HG03469 (cell line): ENCODE results near the gene NDUFA13.

Source experiments
- ATAC-seq: cut with Tn5 transposase; IDR thresholded peaks from one replicate; pipeline ENCODE4 v1.9.1; 2021; ENCODE audit warnings: mild to moderate bottlenecking, moderate library complexity, moderate number of reproducible peaks; ENCODE audit not compliant: unreplicated experiment

The NDUFA13 gene

DNA sequence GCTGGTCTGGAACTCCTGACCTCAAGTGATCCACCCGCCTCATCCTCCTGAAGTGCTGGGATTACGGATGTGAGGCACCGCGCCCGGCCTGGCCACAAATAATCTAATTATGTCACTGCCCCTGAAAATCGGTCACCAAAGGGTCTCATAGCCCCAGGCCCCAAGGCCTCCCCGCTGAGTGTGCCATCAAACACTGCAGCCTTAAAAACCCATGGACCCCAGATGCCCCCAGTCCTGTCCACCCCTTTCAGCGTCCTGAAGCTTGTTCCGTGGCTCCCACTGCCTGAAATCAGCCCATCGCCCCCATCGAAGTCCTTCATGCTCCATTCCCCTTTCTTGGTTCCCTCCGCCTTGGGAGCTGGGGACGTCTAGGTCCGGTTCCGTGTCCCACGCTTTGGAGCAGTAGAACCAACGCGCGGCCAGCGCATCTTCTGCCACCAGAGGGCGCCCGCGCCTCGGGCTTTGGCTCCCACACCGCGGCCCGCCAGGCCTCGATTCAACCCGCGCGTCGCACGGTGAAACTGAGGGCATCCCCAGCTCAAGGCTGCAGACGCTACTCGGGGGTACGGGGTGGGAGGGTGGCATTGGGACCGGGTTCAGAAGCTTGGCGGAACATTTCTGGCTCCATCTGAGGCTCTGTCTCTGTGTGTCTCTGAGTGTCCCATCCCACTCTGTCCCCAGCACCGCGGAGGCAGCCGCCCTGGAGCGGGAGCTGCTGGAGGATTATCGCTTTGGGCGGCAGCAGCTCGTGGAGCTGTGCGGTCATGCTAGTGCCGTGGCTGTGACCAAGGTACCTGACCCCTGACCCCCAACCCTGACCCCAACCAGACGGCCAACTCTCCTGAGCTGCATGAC lies 16.2 kb downstream of the NDUFA13 start:
- ATAC-seq, result no peak

DNA sequence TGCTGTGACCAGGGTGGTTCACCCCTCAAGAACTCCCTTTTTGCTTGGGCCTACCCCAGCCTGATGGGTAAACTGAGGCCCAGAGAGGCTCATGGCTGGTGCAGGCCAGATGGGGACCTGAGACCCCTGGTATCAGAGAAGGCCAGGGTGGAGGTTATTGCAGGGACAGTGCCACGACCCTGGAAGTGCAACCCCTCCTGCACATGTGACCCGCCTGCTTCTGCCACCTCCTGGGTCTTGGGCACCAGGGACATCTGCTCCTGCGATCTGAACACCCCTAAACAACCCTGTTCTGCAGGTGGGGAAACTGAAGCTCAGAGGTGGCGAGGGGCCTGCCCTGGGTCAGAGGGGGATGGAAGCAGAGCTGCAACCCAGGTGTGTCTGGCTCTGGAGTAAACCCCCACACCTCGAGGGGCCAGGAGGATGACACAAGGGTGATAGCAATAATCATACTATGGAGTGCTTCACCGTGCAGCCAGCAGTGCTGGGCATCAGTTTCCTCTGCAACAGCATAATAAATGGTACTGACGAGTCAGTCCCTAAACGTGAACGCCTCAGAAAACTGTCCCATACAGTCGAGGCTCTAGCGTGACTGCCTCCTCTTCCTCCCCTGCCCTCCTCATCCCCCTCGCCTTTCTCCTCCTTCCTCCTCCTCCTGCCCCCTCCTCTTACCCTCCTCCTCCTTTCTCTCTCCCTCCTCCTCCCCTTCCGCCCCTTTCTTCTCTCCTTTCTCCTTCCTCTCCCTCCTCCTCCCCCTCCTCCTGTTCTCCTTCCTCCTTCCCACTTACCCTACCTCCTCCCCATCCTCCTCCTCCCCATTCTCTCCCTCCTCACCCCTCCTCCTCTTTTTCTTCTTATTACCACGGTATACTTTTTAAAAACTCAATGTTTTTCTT lies 17.0 kb downstream of the NDUFA13 start:
- ATAC-seq, result no peak

DNA sequence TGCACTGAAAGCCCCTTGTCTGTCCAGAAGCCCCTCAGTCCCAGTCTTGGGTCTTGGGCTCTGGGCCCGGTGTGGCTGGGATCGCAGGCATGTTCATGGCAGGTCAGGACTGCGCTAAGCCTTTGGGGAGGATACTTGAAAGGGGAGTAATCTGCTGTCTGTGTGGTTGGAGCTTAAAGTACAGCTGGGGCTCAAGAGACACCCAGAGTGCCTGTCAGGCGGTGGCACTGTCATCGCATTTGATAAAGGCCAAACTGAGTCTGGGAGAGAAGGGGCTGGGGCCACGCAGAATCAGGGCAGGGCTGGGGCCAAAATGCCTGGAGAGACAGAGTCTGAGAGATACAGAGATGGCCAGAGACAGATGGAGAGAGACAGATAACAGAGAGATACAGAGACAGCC lies 17.8 kb downstream of the NDUFA13 start:
- no peak for ATAC-seq

GRCh38 chr19:19534556-19535265 lies 18.7 kb downstream of the NDUFA13 start:
- no peak for ATAC-seq

GRCh38 chr19:19535311-19536191 lies 19.5 kb downstream of the NDUFA13 start:
- no peak for ATAC-seq

- ATAC-seq, result no peak
Measured at GRCh38 chr19:19537075-19538048, 21.3 kb downstream of the NDUFA13 start.

GRCh38 chr19:19538061-19538784 lies 22.2 kb downstream of the NDUFA13 start, which contains the start of gene CILP2:
Gene CILP2, plus strand, starts transcription at chr19:19538265. Its CDS starts 85 bp downstream, at chr19:19538350.
- no peak for ATAC-seq

- no peak for ATAC-seq
Measured at GRCh38 chr19:19538785-19539166, 22.8 kb downstream of the NDUFA13 start.

GRCh38 chr19:19539698-19540063 lies 23.7 kb downstream of the NDUFA13 start:
- ATAC-seq, result no peak

GRCh38 chr19:19540064-19540714 lies 24.2 kb downstream of the NDUFA13 start:
- no peak for ATAC-seq

- peak; percentile 53 for ATAC-seq
Measured at GRCh38 chr19:19540715-19541515, 24.9 kb downstream of the NDUFA13 start.

- no peak for ATAC-seq
Measured at GRCh38 chr19:19541616-19542015, 25.6 kb downstream of the NDUFA13 start.

- ATAC-seq, result no peak
Measured at GRCh38 chr19:19542507-19542906, 26.5 kb downstream of the NDUFA13 start.

- no peak for ATAC-seq
Measured at GRCh38 chr19:19543101-19543500, 27.1 kb downstream of the NDUFA13 start.

DNA sequence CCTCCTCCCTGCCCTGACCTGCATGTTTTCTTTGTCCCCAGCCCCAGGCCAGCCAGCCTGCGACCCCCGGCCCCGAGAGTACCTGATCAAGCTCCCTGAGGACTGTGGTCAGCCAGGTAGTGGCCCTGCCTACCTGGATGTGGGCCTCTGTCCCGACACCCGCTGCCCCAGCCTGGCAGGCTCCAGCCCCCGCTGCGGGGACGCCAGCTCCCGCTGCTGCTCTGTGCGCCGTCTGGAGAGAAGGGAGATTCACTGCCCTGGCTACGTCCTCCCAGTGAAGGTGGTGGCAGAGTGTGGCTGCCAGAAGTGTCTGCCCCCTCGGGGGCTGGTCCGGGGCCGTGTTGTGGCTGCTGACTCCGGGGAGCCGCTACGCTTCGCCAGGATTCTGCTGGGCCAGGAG lies 27.6 kb downstream of the NDUFA13 start:
- ATAC-seq, result no peak

DNA sequence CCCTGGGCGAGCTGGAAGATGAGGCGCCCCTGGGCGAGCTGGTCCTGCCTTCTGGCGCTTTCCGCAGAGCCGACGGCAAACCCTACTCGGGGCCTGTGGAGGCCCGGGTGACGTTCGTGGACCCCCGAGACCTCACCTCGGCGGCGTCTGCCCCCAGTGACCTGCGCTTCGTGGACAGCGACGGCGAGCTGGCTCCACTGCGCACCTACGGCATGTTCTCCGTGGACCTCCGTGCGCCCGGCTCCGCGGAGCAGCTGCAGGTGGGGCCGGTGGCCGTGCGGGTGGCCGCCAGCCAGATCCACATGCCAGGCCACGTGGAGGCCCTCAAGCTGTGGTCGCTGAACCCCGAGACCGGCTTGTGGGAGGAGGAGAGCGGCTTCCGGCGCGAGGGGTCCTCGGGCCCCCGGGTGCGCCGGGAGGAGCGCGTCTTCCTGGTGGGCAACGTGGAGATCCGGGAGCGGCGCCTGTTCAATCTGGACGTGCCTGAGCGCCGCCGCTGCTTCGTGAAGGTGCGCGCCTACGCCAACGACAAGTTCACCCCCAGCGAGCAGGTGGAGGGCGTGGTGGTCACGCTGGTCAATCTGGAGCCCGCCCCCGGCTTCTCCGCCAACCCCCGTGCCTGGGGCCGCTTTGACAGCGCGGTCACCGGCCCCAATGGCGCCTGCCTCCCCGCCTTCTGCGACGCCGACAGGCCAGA lies 28.4 kb downstream of the NDUFA13 start:
- no peak for ATAC-seq
